Ramos (cell line): ENCODE data around the gene TMEM161A.

ENCODE experiments used
- in situ Hi-C: fragments of 300-500 bp; cut with MboI; formaldehyde crosslinking; loops from one replicate; pipeline ENCODE4 v1.14.3; 2022; ENCODE audit warnings: low sequenced_read_pairs; ENCODE audit not compliant: unreplicated experiment

The TMEM161A gene

GRCh38 chr19:19101540-19101939 lies 36.7 kb downstream of the TMEM161A start:
- in situ Hi-C loops, result no loop called here

DNA sequence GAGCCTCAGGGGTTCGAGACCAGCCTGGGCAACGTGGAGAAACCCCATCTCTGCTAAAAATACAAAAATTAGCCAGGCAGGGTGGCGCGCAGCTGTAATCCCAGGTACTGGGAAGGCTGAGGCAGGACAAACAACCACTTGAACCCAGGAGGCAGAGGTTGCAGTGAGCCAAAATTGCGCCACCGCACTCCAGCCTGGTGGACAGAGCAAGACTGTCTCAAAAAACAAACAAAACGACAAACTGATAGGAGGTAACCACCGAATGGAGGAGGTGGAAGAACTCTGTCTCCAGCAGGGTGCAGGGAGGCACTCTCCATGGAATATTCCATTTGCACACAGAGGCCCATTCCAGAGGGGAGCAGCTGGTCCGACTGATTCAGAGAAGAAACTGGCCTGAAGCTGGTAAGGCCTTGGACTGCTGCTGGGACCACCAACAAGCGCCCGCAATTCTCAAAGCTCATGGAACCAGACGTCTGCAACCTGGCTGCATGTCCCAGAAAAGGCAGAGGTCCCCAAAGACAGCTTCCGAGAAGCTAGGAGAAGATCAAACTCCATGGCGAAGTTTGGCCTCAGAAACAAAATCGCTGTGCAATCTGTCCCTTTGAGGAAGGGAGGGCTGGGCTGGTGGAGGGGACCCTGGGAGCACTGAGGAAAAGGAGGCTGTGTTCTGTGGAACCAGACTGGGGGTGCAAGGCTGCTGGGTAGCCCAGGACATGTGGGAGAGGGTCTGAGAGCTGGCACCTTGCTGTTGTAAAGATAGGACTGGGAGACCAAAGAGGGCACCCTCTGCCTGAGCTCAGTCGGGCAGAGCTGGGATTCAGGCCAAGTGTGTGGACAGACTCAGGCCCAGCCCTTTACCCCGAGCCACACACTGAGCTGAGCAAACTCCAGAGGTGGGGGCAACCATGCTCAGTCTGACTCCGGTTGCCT lies 39.3 kb downstream of the TMEM161A start:
- in situ Hi-C loops, result no loop called here

GRCh38 chr19:19098084-19098702 lies 40.1 kb downstream of the TMEM161A start:
- in situ Hi-C loops, result no loop called here

GRCh38 chr19:19096641-19097627 lies 41.3 kb downstream of the TMEM161A start:
- in situ Hi-C loops, result no loop called here

- in situ Hi-C loops, result no loop called here
Measured at GRCh38 chr19:19095691-19096090, 42.6 kb downstream of the TMEM161A start.

DNA sequence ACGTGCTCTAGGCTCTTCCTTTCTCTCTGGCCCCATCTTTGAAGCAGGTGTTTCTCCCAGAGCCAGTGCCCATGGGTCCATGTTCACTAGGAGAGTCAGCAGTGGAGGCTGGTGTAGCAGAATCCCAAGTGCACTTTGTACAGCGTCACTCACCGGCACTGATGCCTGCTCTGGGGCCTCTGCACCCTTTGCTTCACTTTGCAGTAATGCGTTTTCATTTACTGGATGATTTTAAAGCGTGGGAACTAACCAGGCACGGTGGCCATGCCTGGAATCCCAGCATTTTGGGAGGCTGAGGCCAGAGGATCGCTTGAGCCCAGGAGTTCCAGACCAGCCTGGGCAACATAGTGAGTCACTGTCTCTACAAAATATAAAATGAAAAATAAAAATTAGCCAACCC lies 43.8 kb downstream of the TMEM161A start:
- in situ Hi-C loops, result no loop called here

- in situ Hi-C loops, result no loop called here
Measured at GRCh38 chr19:19087676-19088075, 50.6 kb downstream of the TMEM161A start.

DNA sequence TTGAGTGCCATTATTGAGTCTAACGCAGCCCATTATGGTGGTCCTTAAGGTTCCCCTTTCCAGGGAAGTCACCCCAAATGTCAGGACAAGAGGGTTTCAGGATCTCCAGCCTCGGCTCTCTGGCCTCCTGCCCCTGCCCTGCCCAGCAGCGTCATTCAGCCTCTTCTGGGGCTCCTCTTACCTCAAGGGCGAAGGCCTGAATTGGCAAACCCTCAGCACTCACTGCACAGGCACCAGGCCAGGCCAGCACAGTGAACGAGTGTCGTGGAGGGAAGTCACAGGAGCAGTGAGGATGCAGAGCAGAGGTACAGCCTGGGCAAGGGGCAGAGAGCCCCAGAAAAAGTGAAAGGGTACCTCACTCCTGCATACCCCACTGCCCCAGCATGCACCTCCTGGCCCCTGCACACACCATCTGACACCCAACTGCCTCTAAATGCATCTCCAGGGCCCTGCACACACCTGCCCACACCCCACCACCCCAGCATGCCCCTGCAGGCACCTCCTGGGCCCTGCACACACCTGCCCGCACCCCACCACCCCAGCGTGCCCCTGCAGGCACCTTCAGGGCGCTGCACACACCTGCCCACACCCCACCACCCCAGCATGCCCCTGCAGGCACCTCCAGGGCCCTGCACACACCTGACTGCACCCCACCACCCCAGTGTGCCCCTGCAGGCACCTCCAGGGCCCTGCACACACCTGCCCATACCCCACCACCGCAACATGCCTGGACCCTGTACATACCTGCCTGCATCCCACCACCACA lies 54.7 kb downstream of the TMEM161A start:
- in situ Hi-C loops, result no loop called here

GRCh38 chr19:19081642-19082151 lies 56.6 kb downstream of the TMEM161A start:
- in situ Hi-C loops, result no loop called here

GRCh38 chr19:19079571-19079970 lies 58.7 kb downstream of the TMEM161A start:
- in situ Hi-C loops, result no loop called here

- in situ Hi-C loops, result no loop called here
Measured at GRCh38 chr19:19078801-19079200, 59.5 kb downstream of the TMEM161A start.

DNA sequence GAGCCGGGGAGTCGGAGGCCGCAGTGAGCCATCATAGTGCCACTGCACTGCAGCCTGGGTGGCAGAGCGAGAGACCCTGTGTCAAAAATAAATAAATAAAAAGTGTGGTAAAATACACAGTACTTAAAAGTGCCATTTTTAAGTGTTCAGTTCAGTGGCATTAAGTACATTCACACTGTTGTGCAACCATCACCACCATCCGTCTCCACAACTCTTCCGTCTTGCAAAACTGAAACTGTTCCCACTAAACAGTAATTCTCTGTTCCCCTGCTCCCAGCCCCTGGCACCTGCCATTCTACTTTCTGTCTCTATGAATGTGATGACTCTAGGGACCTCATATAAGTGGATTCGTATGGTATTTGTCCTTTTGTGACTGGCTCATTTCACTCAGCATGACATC lies 61.2 kb downstream of the TMEM161A start:
- in situ Hi-C loops, result no loop called here

DNA sequence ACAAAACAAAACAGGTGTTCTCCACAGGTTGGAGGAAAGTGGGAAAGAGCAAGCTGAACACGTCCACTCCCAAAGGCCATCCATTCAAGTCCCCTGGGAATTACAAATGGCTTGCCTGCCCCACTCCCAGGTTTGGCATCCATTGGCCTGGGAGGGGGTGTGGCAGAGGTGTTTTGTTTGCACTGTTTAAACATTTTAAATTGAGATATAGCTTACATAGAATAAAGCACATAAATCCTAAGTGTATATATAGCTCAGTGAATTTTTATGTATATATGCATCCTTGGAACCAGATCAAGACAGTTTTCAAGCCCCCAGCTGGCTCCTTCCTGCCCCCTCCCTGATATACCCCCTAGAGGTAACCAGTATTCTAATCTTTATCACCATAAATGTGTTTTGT lies 61.8 kb downstream of the TMEM161A start:
- in situ Hi-C loops, result no loop called here

DNA sequence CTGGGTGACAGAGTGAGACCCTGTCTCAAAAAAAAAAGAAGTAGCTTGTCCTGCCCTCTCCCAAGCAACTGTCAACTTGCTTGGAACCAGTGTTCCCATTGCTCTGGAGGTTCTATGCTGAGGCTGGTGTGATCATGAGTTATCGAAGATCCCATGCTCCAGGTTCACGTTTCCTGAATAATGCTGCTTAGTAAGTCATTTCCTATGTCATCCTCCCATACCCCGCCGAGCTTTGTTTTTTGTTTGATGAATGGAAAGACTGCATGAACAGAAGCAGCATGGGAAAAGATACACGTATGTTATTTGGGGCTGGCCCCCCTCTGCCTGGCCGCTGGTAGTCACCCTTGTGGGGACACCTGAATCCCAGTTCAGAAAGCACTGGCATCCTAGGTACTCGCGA lies 63.2 kb downstream of the TMEM161A start:
- in situ Hi-C loops, result no loop called here

DNA sequence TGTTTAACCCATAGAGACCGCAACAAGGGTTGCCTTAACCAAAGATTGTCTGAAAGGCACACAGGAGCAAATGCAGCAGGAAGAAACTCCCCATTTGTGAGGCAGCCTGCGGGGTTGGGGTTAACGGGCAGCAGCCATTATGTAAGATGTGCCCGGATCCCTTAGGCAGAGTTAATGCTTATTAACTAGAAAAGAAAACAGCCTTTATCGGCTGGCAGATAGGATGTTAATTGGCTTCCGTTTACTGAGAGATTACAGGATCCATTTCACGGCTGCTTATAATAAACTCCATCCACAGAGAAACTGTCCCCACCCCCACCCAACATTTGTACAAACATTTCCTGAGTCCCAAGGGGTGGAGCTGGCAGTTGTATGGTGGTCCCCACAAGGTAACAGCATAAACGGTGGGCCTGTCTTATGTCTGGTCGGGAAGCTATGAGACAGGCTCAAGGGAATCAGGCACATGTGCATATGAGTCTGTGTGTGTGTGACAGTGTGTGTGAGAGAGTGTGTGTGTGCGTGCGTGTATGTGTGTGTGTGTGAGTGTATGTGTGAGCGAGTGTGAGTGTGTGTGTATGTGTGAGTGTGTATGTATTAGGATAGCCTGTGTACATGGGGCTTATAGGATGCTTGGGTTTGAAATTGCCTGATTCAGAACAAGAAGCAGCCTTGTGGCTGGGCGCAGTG lies 63.9 kb downstream of the TMEM161A start:
- in situ Hi-C loops, result no loop called here

DNA sequence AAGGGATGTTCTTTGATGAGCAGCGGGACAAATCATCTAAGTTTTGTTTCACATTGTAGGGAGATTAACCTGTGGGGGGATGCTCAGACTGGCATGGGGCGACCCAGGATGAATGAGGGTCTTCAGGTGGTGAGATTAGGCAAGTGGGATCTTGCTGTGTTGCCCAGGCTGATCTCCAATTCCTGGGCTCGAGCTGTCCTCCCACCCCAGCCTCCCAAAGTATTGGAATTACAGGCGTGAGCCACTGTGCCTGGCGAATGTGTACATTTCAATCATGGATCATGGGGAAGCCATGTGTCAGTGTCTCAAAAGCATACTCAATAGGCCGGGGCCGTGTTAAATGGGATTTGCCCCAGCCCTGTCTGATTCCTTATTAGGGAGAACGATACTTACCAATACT lies 66.4 kb downstream of the TMEM161A start:
- in situ Hi-C loops, result no loop called here
